ENCODE data around the gene SOX6.

GRCh38 chr11:16111690-16112089, 244.7 kb downstream of the SOX6 start:
- TF ChIP-seq CTCF (optimal IDR thresholded peaks at IDR 0.05 in 1 of 3, IDR thresholded peaks at IDR 0.05 in 1 of 3, conservative IDR thresholded peaks at IDR 0.05 in 1 of 3; ENCODE audit: extremely low read depth in 1 of 3, insufficient read depth in 2 of 3, low read length in 3 of 3) (no peak), EZH2 (IDR thresholded peaks at IDR 0.05; ENCODE audit: low read length) (no peak)

Measured in keratinocyte (primary cell).